GM12878 (cell line): ENCODE data around the gene FAM47E. TPM values are rescaled to one million over a fixed set of nuclear protein-coding genes. Genes with fewer than 3 reads are reported as not detected.

Source experiments
- ATAC-seq: fragments of 200-7000 bp; cut with Tn5 transposase; 3 replicates; pipeline ENCODE4 v1.9.1; 2020; ENCODE audit warnings: mild to moderate bottlenecking, moderate library complexity
- BruUV-seq: library from RNA; stranded (reverse); fragments of 400-500 nt; replicated peaks from 2 replicates; lab custom pipeline; 2021; lab: Mats Ljungman, UMichigan
- CTCF ChIA-PET: fragments of 300-600 bp; sonication (Branson Sonifier 250); formaldehyde crosslinking; extraction: SDS; loops from one replicate; lab custom pipeline; 2021; ENCODE audit warnings: inconsistent platforms; lab: Yijun Ruan, JAX
- POLR2A ChIA-PET: fragments of 350-600 bp; formaldehyde crosslinking; extraction: SDS; loops from one replicate; lab custom pipeline; 2021; ENCODE audit warnings: inconsistent platforms; lab: Charles Lee
- RAD21 ChIA-PET: fragments of 300-600 bp; sonication (Branson Sonifier 250); formaldehyde crosslinking; loops from one replicate; lab custom pipeline; 2023; ENCODE audit warnings: antibody characterized with exemption; ENCODE audit not compliant: unreplicated experiment; lab: Charles Lee
- SMC1A ChIA-PET: fragments of 300-600 bp; sonication (Branson Sonifier 250); formaldehyde crosslinking; loops from one replicate; lab custom pipeline; 2023; ENCODE audit not compliant: unreplicated experiment, uncharacterized antibody; lab: Charles Lee
- DNase-seq: peaks from one replicate; pipeline ENCODE4 v3.0.0-alpha.2; 2011; ENCODE audit warnings: low read depth, low spot score
- FAIRE-seq: peaks from 3 replicates; lab custom pipeline; 2011; peaks lifted over from hg19 to GRCh38; lab: Jason Lieb, UNC
- H2AFZ ChIP-seq: 2 replicates; pipeline ENCODE4 v1.6.0; 2011; ENCODE audit warnings: low read depth, low read length, control low read depth; ENCODE audit not compliant: control insufficient read depth
- H3K27ac ChIP-seq: 2 replicates; pipeline ENCODE4 v1.5.1; 2011; ENCODE audit warnings: control low read depth; ENCODE audit not compliant: control insufficient read depth, insufficient read depth
- H3K27me3 ChIP-seq, 2 experiments: replicated peaks in 1 of 2; 2 replicates each; pipeline versions ENCODE4 v1.6.0 to v1.6.1; 2011; ENCODE audit warnings: low read length in 1 of 2; ENCODE audit not compliant: control insufficient read depth in 2 of 2, insufficient read depth in 2 of 2
- H3K36me3 ChIP-seq, 2 experiments: 2 replicates each; pipeline ENCODE4 v1.5.1; 2011; ENCODE audit warnings: low read length in 1 of 2; ENCODE audit not compliant: control insufficient read depth in 2 of 2, insufficient read depth in 2 of 2
- H3K4me1 ChIP-seq: 2 replicates; pipeline ENCODE4 v1.6.1; 2011; ENCODE audit warnings: mild to moderate bottlenecking, low read length, moderate library complexity, mixed read lengths; ENCODE audit not compliant: control insufficient read depth, insufficient read depth
- H3K4me2 ChIP-seq: 2 replicates; pipeline ENCODE4 v1.6.0; 2011; ENCODE audit warnings: control low read depth; ENCODE audit not compliant: control insufficient read depth, insufficient read depth
- H3K4me3 ChIP-seq: fragments of 200-600 bp; sonication (generic); 2 replicates; pipeline ENCODE4 v1.5.1; 2016
- H3K79me2 ChIP-seq: 2 replicates; pipeline ENCODE4 v1.6.0; 2011; ENCODE audit warnings: low read length; ENCODE audit not compliant: control insufficient read depth, insufficient read depth
- H3K9ac ChIP-seq: 2 replicates; pipeline ENCODE4 v1.8.0; 2011; ENCODE audit warnings: low read length, control low read depth, mixed read lengths; ENCODE audit not compliant: control insufficient read depth, insufficient read depth
- H3K9me3 ChIP-seq: replicated peaks from 3 replicates; pipeline ENCODE4 v1.5.1; 2011; ENCODE audit warnings: mild to moderate bottlenecking, low read length; ENCODE audit not compliant: control insufficient read depth, insufficient read depth
- H4K20me1 ChIP-seq: 2 replicates; pipeline ENCODE4 v1.6.0; 2011; ENCODE audit not compliant: control insufficient read depth, insufficient read depth
- ETV6 ChIP-seq, 2 experiments: fragments of 450-650 bp in 1 of 2; IDR thresholded peaks in 1 of 2; conservative IDR thresholded peaks in 1 of 2; 2 replicates each; pipeline ENCODE4 v1.6.1; 2014; ENCODE audit warnings: antibody characterized with exemption in 1 of 2, borderline replicate concordance in 1 of 2, low read depth in 1 of 2, mild to moderate bottlenecking in 1 of 2, moderate library complexity in 1 of 2
- NFYA ChIP-seq: IDR thresholded peaks from 2 replicates; pipeline ENCODE4 v1.6.1; 2011; ENCODE audit warnings: low read depth, mild to moderate bottlenecking, low read length, improper control_type of control experiment, borderline replicate concordance
- PAX5 ChIP-seq: IDR thresholded peaks from 2 replicates; pipeline ENCODE4 v1.6.1; 2011; ENCODE audit warnings: low read depth, low read length, borderline replicate concordance
- YBX1 ChIP-seq: fragments of 450-650 bp; IDR thresholded peaks from 2 replicates; pipeline ENCODE4 v1.6.1; 2016; ENCODE audit warnings: antibody characterized with exemption
- ZNF622 ChIP-seq: fragments of 450-650 bp; IDR thresholded peaks from 2 replicates; pipeline ENCODE4 v1.6.1; 2017; ENCODE audit warnings: mild to moderate bottlenecking, inconsistent platforms
- WGBS: methylation state at CpG from one replicate; pipeline ENCODE4 v1.1.6; 2016; ENCODE audit warnings: low lambda C conversion rate; ENCODE audit not compliant: insufficient replicate concordance, insufficient coverage; ENCODE audit errors: missing lambda C conversion rate; 5-methylcytosine and 5-hydroxymethylcytosine counted together
- in situ Hi-C: fragments of 300-500 bp; cut with MboI; formaldehyde crosslinking; loops from 9 replicates; pipeline ENCODE4 v1.14.3; 2018; ENCODE audit warnings: mixed read lengths
- intact Hi-C: fragments of 100-400 bp; cut with micrococcal nuclease; formaldehyde crosslinking; loops from one replicate; pipeline ENCODE4 v1.14.2; 2022; ENCODE audit not compliant: unreplicated experiment
- polyA plus RNA-seq, 11 experiments: library from polyadenylated mRNA; depleted of rRNA in 4 of 11; unstranded in 6 of 11; stranded (reverse) in 5 of 11; fragments of >200 nt; fragmentation: Nextera tagmentation in 4 of 11; fragmentation: Illumina TruSeq in 1 of 11; extraction: Ambion mirVana in 4 of 11; extraction: Trizol in 1 of 11; gene quantifications; 1 replicate in 1 of 11; 2 replicates in 10 of 11; pipeline versions ENCODE4 v1.2.1 to v1.2.3, GENCODE V29; 2011 to 2016; ENCODE audit warnings: inconsistent platforms in 2 of 11, missing spikeins in 2 of 11, low read depth in 1 of 11
- total RNA-seq, 4 experiments: library from RNA; depleted of rRNA in 3 of 4; stranded (reverse); fragments of >200 nt in 3 of 4; fragmentation: Illumina TruSeq in 1 of 4; extraction: Trizol in 1 of 4; gene quantifications; 2 replicates each; pipeline versions ENCODE4 v1.2.1 to v1.2.3, GENCODE V29; 2013 to 2021
- TF ChIP-seq, protein P1 (sequence below): fragments of 450-650 bp; formaldehyde crosslinking; IDR thresholded peaks from 2 replicates; pipeline ENCODE4 v1.5.0; 2022; ENCODE audit warnings: mild to moderate bottlenecking, missing genetic modification characterization
- TF ChIP-seq, protein P2 (sequence below): IDR thresholded peaks from 2 replicates; pipeline ENCODE4 v1.6.1; 2012; ENCODE audit warnings: low read depth, low read length, improper control_type of control experiment
- TF ChIP-seq, protein P3 (sequence below): fragments of 450-650 bp; IDR thresholded peaks from 2 replicates; pipeline ENCODE4 v1.6.1; 2017; ENCODE audit warnings: mild to moderate bottlenecking, moderate library complexity

FAM47E gene
- total and polyA plus RNA-seq, 10 of the 15 experiments (the other 5 are each of a cell fraction or from before 2014, with no cell fraction given), result 0.03 TPM; not detected in 9

DNA sequence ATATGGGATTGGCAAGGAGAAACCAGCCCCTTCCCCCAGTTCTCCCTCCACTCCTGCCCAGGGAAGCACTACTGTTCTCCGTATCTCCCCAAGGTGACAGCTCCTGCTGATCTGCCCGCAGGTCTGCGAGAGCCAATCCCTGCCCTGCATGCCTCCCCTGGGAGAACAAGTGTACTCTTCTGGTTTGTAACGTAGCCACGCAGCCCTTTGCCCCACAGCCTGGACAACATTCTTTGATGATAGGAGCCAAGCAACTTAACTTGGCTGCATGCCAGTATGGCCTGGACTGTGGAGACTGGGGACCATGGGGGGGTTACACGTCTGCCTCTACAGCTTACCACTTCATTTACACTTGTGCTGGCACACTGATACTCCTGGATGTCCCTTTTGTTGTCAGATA is 57.0 kb downstream of the FAM47E start:
- SMC1A ChIA-PET, result no interaction called here
- in situ Hi-C loops (no loop called here), intact Hi-C loops (no loop called here)
- no TSS peak for BruUV-seq
- no peak for FAIRE-seq
- Histone ChIP-seq H3K4me2 (no peak overlapping the region), H3K4me1 (peaks cover 6% of the 10 kb centered on the region; the same call in 1 of the 2 replicates)
- POLR2A ChIA-PET, result no interaction called here
- no peak for TF ChIP-seq YBX1
- TF ChIP-seq, all 136 proteins: peak for 0
- Histone ChIP-seq H3K36me3 (no peaks in the 10 kb centered on the region), H3K27me3 (peaks cover 7 to 23% of the 10 kb centered on the region in 2 experiments), H4K20me1 (no peaks in the 10 kb centered on the region), H3K9ac (no peak overlapping the region), H3K79me2 (no peaks in the 10 kb centered on the region), H3K4me3 (no peak overlapping the region), H2AFZ (no peak overlapping the region), H3K27ac (no peak overlapping the region), H3K9me3 (no peaks in the 10 kb centered on the region; the same call in 2 of the 3 replicates)
- ChIA-PET RAD21 (no interaction called here), CTCF (no interaction called here)
- DNase-seq, result no peak
- 86% methylated on average over 6 of the region's 6 CpGs for WGBS
- ATAC-seq, result no peak

DNA sequence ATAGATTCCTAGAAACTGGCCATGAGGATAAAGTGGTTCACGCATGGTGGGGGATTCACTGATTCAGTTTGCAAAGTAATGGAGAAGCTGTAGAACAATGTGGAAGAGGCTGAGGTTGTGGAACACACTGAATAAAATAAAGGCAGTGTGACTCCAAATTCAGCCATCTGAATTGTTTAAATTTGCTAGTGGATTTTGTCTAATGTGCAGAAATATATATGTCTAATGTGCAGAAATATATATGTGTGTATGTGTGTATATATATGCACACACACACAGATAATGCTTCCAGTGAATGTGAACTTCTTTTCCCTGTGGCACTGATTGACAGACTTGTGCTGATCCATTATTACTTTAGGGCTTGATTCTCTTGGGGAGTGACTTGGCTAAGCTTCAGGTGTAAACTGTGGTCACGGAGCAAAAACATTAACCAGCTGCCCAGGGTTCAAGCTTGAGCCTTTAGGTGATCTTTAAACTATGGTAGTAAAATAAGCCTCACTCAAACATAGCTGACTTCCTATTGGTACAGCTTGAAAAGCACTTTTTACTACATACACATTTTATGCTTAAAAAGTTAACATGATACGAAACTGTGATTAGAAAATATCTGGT is 58.5 kb downstream of the FAM47E start:
- Histone ChIP-seq H2AFZ (no peak overlapping the region), H3K27ac (no peak overlapping the region), H3K9me3 (no peaks in the 10 kb centered on the region; the same call in 2 of the 3 replicates), H3K4me1 (peaks cover 5% of the 10 kb centered on the region; the same call in 1 of the 2 replicates), H3K4me3 (no peak overlapping the region), H3K36me3 (no peaks in the 10 kb centered on the region), H3K4me2 (no peak overlapping the region), H3K27me3 (peaks cover 6 to 23% of the 10 kb centered on the region in 2 experiments), H3K9ac (no peak overlapping the region), H4K20me1 (no peaks in the 10 kb centered on the region), H3K79me2 (no peaks in the 10 kb centered on the region)
- no peak for FAIRE-seq
- BruUV-seq, result no TSS peak
- WGBS, result 66% methylated on average over 3 of the region's 3 CpGs
- in situ Hi-C loops (no loop called here), intact Hi-C loops (no loop called here)
- CTCF ChIA-PET, result no interaction called here
- SMC1A ChIA-PET, result interaction anchor here (0.6 kb wide), 1 partner anchor 90 kb away, joined by 3 read pairs; no protein-coding TSS in a partner anchor
- RAD21 ChIA-PET, result no interaction called here
- ATAC-seq, result no peak
- POLR2A ChIA-PET, result no interaction called here
- no peak for DNase-seq
- TF ChIP-seq ETV6 (conservative IDR thresholded peaks at IDR 0.05 in 1 of 2, IDR thresholded peaks at IDR 0.05 in 1 of 2; ENCODE audit: borderline replicate concordance in 1 of 2, low read depth in 1 of 2) (no peak), PAX5 (no peak), NFYA (no peak), ZNF622 (no peak)
- TF ChIP-seq, protein P1, sequence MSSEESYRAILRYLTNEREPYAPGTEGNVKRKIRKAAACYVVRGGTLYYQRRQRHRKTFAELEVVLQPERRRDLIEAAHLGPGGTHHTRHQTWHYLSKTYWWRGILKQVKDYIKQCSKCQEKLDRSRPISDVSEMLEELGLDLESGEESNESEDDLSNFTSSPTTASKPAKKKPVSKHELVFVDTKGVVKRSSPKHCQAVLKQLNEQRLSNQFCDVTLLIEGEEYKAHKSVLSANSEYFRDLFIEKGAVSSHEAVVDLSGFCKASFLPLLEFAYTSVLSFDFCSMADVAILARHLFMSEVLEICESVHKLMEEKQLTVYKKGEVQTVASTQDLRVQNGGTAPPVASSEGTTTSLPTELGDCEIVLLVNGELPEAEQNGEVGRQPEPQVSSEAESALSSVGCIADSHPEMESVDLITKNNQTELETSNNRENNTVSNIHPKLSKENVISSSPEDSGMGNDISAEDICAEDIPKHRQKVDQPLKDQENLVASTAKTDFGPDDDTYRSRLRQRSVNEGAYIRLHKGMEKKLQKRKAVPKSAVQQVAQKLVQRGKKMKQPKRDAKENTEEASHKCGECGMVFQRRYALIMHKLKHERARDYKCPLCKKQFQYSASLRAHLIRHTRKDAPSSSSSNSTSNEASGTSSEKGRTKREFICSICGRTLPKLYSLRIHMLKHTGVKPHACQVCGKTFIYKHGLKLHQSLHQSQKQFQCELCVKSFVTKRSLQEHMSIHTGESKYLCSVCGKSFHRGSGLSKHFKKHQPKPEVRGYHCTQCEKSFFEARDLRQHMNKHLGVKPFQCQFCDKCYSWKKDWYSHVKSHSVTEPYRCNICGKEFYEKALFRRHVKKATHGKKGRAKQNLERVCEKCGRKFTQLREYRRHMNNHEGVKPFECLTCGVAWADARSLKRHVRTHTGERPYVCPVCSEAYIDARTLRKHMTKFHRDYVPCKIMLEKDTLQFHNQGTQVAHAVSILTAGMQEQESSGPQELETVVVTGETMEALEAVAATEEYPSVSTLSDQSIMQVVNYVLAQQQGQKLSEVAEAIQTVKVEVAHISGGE, result no peak
- TF ChIP-seq, protein P2, sequence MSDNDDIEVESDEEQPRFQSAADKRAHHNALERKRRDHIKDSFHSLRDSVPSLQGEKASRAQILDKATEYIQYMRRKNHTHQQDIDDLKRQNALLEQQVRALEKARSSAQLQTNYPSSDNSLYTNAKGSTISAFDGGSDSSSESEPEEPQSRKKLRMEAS, result no peak
- TF ChIP-seq, protein P3, sequence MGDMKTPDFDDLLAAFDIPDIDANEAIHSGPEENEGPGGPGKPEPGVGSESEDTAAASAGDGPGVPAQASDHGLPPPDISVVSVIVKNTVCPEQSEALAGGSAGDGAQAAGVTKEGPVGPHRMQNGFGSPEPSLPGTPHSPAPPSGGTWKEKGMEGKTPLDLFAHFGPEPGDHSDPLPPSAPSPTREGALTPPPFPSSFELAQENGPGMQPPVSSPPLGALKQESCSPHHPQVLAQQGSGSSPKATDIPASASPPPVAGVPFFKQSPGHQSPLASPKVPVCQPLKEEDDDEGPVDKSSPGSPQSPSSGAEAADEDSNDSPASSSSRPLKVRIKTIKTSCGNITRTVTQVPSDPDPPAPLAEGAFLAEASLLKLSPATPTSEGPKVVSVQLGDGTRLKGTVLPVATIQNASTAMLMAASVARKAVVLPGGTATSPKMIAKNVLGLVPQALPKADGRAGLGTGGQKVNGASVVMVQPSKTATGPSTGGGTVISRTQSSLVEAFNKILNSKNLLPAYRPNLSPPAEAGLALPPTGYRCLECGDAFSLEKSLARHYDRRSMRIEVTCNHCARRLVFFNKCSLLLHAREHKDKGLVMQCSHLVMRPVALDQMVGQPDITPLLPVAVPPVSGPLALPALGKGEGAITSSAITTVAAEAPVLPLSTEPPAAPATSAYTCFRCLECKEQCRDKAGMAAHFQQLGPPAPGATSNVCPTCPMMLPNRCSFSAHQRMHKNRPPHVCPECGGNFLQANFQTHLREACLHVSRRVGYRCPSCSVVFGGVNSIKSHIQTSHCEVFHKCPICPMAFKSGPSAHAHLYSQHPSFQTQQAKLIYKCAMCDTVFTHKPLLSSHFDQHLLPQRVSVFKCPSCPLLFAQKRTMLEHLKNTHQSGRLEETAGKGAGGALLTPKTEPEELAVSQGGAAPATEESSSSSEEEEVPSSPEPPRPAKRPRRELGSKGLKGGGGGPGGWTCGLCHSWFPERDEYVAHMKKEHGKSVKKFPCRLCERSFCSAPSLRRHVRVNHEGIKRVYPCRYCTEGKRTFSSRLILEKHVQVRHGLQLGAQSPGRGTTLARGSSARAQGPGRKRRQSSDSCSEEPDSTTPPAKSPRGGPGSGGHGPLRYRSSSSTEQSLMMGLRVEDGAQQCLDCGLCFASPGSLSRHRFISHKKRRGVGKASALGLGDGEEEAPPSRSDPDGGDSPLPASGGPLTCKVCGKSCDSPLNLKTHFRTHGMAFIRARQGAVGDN, result no peak
